ENCODE measurements around the gene RTP1. TPM values are rescaled to one million over a fixed set of nuclear protein-coding genes. Genes with fewer than 3 reads are reported as not detected.

RTP1 gene
- total RNA-seq, 4 donors from 2014 or later: not detected

DNA sequence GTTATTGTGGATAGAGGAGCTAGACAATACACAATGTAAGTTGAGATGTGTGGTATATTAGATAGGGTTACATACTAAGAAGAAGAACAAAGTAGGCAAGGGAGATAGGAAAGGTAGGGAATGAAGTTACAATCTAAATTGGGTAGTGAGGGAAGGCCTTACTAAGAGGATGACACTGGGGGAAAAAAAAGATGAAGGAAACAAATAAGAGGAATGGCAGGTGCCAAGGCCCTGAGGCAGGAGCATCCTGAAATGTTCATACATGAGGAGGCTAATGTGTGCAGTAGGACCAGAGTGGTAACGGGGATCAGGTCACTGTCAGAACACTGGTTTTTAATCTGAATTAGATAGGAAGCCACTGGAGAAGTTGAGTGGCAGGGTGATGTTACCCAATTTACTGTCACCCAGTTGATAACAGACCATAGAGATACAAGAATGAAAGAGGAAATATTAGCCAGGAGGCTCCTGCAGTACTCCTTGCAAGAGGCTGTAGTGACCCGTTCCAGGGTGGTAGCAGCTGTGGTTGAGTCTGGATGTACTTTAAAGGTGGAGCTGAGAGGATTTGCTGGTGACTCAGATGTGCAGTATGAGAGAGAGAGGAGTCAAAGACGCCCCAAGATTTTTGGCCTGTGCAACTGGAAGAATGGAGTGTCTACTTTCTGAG is 14.4 kb downstream of the RTP1 start:
- Histone ChIP-seq H3K27me3 (no peaks in the 10 kb centered on the region), H3K27ac (peak overlapping the region in 1 of 4 donors; percentile 32), H3K4me3 (no peak overlapping the region), H3K9me3 (no peaks in the 10 kb centered on the region), H3K36me3 (no peaks in the 10 kb centered on the region), H3K4me1 (peaks cover 6 to 39% (median 14%) of the 10 kb centered on the region in 4 donors)
- no peak for TF ChIP-seq POLR2A (IDR thresholded peaks at IDR 0.05)
- no peak for TF ChIP-seq EP300 (IDR thresholded peaks at IDR 0.05; ENCODE audit: low read depth)
- TF ChIP-seq, protein P1, sequence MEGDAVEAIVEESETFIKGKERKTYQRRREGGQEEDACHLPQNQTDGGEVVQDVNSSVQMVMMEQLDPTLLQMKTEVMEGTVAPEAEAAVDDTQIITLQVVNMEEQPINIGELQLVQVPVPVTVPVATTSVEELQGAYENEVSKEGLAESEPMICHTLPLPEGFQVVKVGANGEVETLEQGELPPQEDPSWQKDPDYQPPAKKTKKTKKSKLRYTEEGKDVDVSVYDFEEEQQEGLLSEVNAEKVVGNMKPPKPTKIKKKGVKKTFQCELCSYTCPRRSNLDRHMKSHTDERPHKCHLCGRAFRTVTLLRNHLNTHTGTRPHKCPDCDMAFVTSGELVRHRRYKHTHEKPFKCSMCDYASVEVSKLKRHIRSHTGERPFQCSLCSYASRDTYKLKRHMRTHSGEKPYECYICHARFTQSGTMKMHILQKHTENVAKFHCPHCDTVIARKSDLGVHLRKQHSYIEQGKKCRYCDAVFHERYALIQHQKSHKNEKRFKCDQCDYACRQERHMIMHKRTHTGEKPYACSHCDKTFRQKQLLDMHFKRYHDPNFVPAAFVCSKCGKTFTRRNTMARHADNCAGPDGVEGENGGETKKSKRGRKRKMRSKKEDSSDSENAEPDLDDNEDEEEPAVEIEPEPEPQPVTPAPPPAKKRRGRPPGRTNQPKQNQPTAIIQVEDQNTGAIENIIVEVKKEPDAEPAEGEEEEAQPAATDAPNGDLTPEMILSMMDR (IDR thresholded peaks at IDR 0.05): no peak
- no peak for TF ChIP-seq POLR2AphosphoS5 (IDR thresholded peaks at IDR 0.05)
- in situ Hi-C loops (cut with MboI; ENCODE audit: low pct_ligation_motif_present in 1 of 4, low pct_unique_long_range_greater_than_20kb in 1 of 4, low sequenced_read_pairs in 3 of 4): no loop called here
- 65 to 75% methylated on average over 2 to 3 of the region's 3 CpGs for WGBS, 2 donors (ENCODE audit: low coverage in 1 of 2)
- no peak for DNase-seq
- intact Hi-C loops (cut with DNase I; ENCODE audit: low total_unique reads): no loop called here

DNA sequence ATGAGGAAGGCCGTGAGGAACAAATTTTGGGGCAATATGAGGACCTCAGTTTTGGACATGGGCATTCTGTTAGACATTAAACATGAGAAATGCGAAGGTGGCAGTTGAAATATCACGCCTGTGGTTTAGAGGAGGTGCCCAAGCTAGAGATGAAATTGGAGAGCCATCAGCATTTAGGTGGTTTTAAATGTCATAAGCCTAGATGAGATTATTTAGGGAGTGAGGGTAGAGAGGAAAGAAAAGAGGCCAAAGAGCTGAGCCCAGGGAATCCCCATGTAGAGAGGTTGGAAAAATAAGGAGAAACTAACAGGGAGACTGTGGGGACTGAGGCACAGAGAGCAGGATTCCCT is 14.9 kb downstream of the RTP1 start:
- H3K27ac ChIP-seq: peak overlapping the region in 2 of 4 donors; percentile 22 to 32
- intact Hi-C loops (cut with DNase I; ENCODE audit: low total_unique reads): no loop called here
- no peak for DNase-seq
- in situ Hi-C loops (cut with MboI; ENCODE audit: low pct_ligation_motif_present in 1 of 4, low pct_unique_long_range_greater_than_20kb in 1 of 4, low sequenced_read_pairs in 3 of 4): no loop called here
- WGBS, 2 donors (ENCODE audit: low coverage in 1 of 2): 88 to 91% methylated on average over 3 of the region's 3 CpGs
- no peaks in the 10 kb centered on the region for H3K9me3 ChIP-seq
- peaks cover 6 to 38% (median 13%) of the 10 kb centered on the region in 4 donors for H3K4me1 ChIP-seq
- no peaks in the 10 kb centered on the region for H3K27me3 ChIP-seq
- TF ChIP-seq, protein P1 (IDR thresholded peaks at IDR 0.05): no peak
- TF ChIP-seq POLR2AphosphoS5 (IDR thresholded peaks at IDR 0.05): no peak
- no peak for TF ChIP-seq EP300 (IDR thresholded peaks at IDR 0.05; ENCODE audit: low read depth)
- no peak for TF ChIP-seq POLR2A (IDR thresholded peaks at IDR 0.05)
- H3K36me3 ChIP-seq: no peaks in the 10 kb centered on the region
- no peak overlapping the region for H3K4me3 ChIP-seq

DNA sequence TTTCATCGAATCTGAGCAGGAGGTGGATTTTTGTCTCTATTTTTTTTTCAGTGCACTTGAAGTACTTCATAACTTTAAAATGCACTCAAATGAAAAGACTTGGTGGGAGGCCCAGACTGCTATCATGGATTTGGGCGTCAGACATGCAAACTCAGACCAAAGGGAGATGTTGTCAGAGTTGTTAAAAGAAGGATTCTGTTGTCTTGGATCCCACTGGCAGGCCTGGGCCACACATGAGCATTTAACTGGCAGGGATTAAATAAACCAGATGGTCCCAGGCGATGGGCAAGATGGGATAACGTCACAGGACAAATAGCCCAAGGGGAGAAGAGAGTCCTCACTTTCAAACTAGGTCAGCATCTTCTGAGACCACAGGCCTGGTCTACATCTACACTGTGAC is 15.4 kb downstream of the RTP1 start:
- intact Hi-C loops (cut with DNase I; ENCODE audit: low total_unique reads): no loop called here
- H3K27ac ChIP-seq: peak overlapping the region in 1 of 4 donors; percentile 22
- no peaks in the 10 kb centered on the region for H3K9me3 ChIP-seq
- in situ Hi-C loops (cut with MboI; ENCODE audit: low pct_ligation_motif_present in 1 of 4, low pct_unique_long_range_greater_than_20kb in 1 of 4, low sequenced_read_pairs in 3 of 4): no loop called here
- H3K4me1 ChIP-seq: peaks cover 6 to 33% (median 12%) of the 10 kb centered on the region in 4 donors
- DNase-seq: no peak
- no peaks in the 10 kb centered on the region for H3K27me3 ChIP-seq
- H3K36me3 ChIP-seq: no peaks in the 10 kb centered on the region
- no peak for TF ChIP-seq POLR2AphosphoS5 (IDR thresholded peaks at IDR 0.05)
- TF ChIP-seq EP300 (IDR thresholded peaks at IDR 0.05; ENCODE audit: low read depth): no peak
- TF ChIP-seq POLR2A (IDR thresholded peaks at IDR 0.05): no peak
- TF ChIP-seq, protein P1 (IDR thresholded peaks at IDR 0.05): no peak
- WGBS, 2 donors (ENCODE audit: low coverage in 1 of 2): 71 to 88% methylated on average over 1 to 4 of the region's 4 CpGs
- H3K4me3 ChIP-seq: no peak overlapping the region

DNA sequence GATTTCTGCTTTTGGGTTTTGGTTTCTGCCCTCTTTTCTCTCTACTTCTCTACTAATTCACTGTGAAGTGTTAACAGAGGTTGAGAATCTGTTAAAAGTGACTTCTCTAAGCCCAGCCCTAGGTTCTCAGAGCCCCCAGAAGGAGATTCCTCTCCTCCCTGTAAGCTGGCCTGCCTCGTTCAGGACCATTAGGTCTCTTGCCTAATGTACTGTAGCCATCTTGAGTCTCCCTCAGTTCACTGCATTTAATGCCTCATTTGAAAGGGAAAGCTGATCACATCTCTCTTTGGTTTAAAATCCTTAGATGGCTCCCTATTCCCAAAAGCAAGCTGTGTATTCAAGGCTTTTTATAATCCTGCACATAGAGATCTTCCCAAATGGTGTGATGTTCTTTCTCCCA is 16.3 kb downstream of the RTP1 start:
- H3K27ac ChIP-seq: no peak overlapping the region

DNA sequence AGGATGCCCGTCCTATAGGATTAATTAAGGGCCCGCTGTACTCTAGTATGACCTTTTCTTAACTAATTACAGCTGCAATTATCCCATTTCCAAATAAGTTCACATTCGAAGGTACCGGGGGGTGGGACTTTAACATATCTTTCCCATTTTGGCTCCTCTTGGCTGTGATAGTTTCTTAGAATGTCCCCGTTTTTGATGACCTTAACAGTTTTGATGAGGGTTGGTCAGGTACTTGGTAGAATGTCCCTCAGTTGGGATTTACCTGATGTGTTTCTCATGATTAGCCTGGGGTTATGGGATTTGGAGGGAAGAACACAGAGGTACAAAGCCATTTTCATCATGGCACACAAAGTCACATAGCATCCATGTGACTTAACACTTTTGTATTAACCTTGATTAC is 18.2 kb downstream of the RTP1 start:
- no peaks in the 10 kb centered on the region for H3K36me3 ChIP-seq
- H3K4me1 ChIP-seq: peaks cover 0 to 6% (median 0%) of the 10 kb centered on the region in 4 donors
- DNase-seq: no peak
- WGBS, 2 donors (ENCODE audit: low coverage in 1 of 2): 79 to 80% methylated on average over 1 to 5 of the region's 5 CpGs
- H3K4me3 ChIP-seq: no peak overlapping the region
- no peaks in the 10 kb centered on the region for H3K27me3 ChIP-seq
- TF ChIP-seq POLR2A (IDR thresholded peaks at IDR 0.05) (no peak), EP300 (IDR thresholded peaks at IDR 0.05; ENCODE audit: low read depth) (no peak), POLR2AphosphoS5 (IDR thresholded peaks at IDR 0.05) (no peak)
- TF ChIP-seq, protein P1 (IDR thresholded peaks at IDR 0.05): no peak
- in situ Hi-C loops (cut with MboI; ENCODE audit: low pct_ligation_motif_present in 1 of 4, low pct_unique_long_range_greater_than_20kb in 1 of 4, low sequenced_read_pairs in 3 of 4): no loop called here
- intact Hi-C loops (cut with DNase I; ENCODE audit: low total_unique reads): no loop called here
- no peaks in the 10 kb centered on the region for H3K9me3 ChIP-seq
- H3K27ac ChIP-seq: no peak overlapping the region

More for the DNA sequence above, 16.3 kb downstream of the RTP1 start:
- intact Hi-C loops (cut with DNase I; ENCODE audit: low total_unique reads): no loop called here
- Histone ChIP-seq H3K4me1 (peaks cover 1 to 24% (median 8%) of the 10 kb centered on the region in 4 donors), H3K4me3 (no peak overlapping the region), H3K36me3 (no peaks in the 10 kb centered on the region), H3K27me3 (no peaks in the 10 kb centered on the region), H3K9me3 (no peaks in the 10 kb centered on the region)
- in situ Hi-C loops (cut with MboI; ENCODE audit: low pct_ligation_motif_present in 1 of 4, low pct_unique_long_range_greater_than_20kb in 1 of 4, low sequenced_read_pairs in 3 of 4): no loop called here
- no peak for DNase-seq
- WGBS, 2 donors (ENCODE audit: low coverage in 1 of 2): 80 to 83% methylated on average over 1 of the region's 1 CpG
- TF ChIP-seq EP300 (IDR thresholded peaks at IDR 0.05; ENCODE audit: low read depth): no peak

Data from transverse colon (tissue), 4 donors.